Pancreas (tissue), 10 donors: ENCODE data around the gene CDK11A. TPM values are rescaled to one million over a fixed set of nuclear protein-coding genes. Genes with fewer than 3 reads are reported as not detected.
"Not testable (repeated sequence)": the region's sequence is repeated elsewhere in the genome, so short reads cannot be mapped to it uniquely, and the experiment has no call there.

Source experiments
- ATAC-seq, 4 donors: fragments of 200-7000 bp; cut with Tn5 transposase; one replicate each; pipeline versions ENCODE4 v1.8.0 to v1.9.1; 2020; ENCODE audit warnings: mild to moderate bottlenecking in 4 of 4, moderate library complexity in 4 of 4
- DNase-seq, 6 donors: peaks; one replicate each; pipeline ENCODE4 v3.0.0-alpha.2; 2020
- FAIRE-seq: peaks from 2 replicates; lab custom pipeline; 2012; peaks lifted over from hg19 to GRCh38; lab: Jason Lieb, UNC
- H3K27ac ChIP-seq, 4 donors: fragments of 200-600 bp; sonication (generic); 1 replicate in 3 of 4; 2 replicates in 1 of 4; pipeline versions ENCODE4 v1.5.0 to v1.8.0; 2020
- H3K27me3 ChIP-seq, 4 donors: fragments of 200-600 bp; one replicate each; pipeline ENCODE4 v1.8.0; 2021
- H3K36me3 ChIP-seq, 3 donors: fragments of 200-600 bp; sonication (generic) in 1 of 3; one replicate each; pipeline versions ENCODE4 v1.5.0 to v1.8.0; 2020 to 2021
- H3K4me1 ChIP-seq, 3 donors: fragments of 200-600 bp; one replicate each; pipeline ENCODE4 v1.8.0; 2021
- H3K4me3 ChIP-seq, 4 donors: fragments of 200-600 bp; sonication (generic) in 2 of 4; one replicate each; pipeline versions ENCODE4 v1.5.0 to v1.8.0; 2020 to 2021
- H3K9me3 ChIP-seq, 4 donors: fragments of 200-600 bp; one replicate each; pipeline ENCODE4 v1.8.0; 2021
- WGBS, 2 donors: extraction: QIAGEN DNeasy Blood & Tissue Kit; methylation state at CpG; one replicate each; pipeline ENCODE4 v1.1.7; 2013; 5-methylcytosine and 5-hydroxymethylcytosine counted together
- intact Hi-C, 3 donors: fragments of 100-400 bp; cut with DNase I; formaldehyde crosslinking; loops; one replicate each; pipeline versions ENCODE4 v1.11.1 to v1.14.2; 2022
- polyA plus RNA-seq, 2 donors: library from polyadenylated mRNA; stranded (reverse); fragments of 200-250 nt; gene quantifications; one replicate each; pipeline ENCODE4 v1.2.3, GENCODE V29; 2013
- total RNA-seq, 6 donors: library from RNA; stranded (reverse); fragmentation: NEBNext Ultra II Directional in 4 of 6; extraction: Animal tissue kit (Norgen Biotek cat#: 25700) in 4 of 6; gene quantifications; one replicate each; pipeline versions ENCODE4 v1.2.1 to v1.2.4, GENCODE V29; 2021 to 2023
- TF ChIP-seq, protein P1 (sequence below), 4 donors: fragments of 200-600 bp; sonication (generic) in 3 of 4; IDR thresholded peaks; one replicate each; pipeline versions ENCODE4 v1.5.0 to v1.8.0; 2021; ENCODE audit warnings: antibody characterized with exemption in 4 of 4
- donor health status: healthy with polysubstance abuse.
- donor health status: DM: no; HTN: no; CAD: no; lungs with moderate emphysema.
- donor health status: DM: no; HTN: no; CAD: no.
- donor health status: control.
- donor health status: control.
- donor health status: Bipolar disorder and iron deficiency.
- donor health status: DM: yes; HTN: yes; CAD: no.
- donor health status: DM: no; HTN: no; CAD: no.
- donor health status: DM: no; HTN: no; CAD: no.
- donor health status: DM: yes; HTN: yes; CAD: no.

The CDK11A gene
- total and polyA plus RNA-seq, 8 donors = 13.2 to 111 (median 17.8) TPM

- Histone ChIP-seq H3K27ac (peak within 1 kb of the TSS; percentile 67 to 99 (median 98)), H3K4me3 (peak within 1 kb of the TSS; percentile 37 to 75 (median 48)), H3K4me1 (peaks cover 0 to 15% (median 0%) of the 10 kb centered on the region in 3 donors), H3K36me3 (peaks cover 0 to 25% (median 0%) of the 10 kb centered on the region in 3 donors)
- H3K27me3 ChIP-seq, H3K9me3 ChIP-seq, intact Hi-C loops: not testable (repeated sequence)
- WGBS, 2 donors = 0% methylated on average over 59 to 67 of the region's 96 CpGs
- FAIRE-seq (peak; percentile 45), ATAC-seq (peak; percentile 86 to 94 (median 88)), DNase-seq (peak; percentile 92 to 98 (median 94))
- TF ChIP-seq, protein P1, sequence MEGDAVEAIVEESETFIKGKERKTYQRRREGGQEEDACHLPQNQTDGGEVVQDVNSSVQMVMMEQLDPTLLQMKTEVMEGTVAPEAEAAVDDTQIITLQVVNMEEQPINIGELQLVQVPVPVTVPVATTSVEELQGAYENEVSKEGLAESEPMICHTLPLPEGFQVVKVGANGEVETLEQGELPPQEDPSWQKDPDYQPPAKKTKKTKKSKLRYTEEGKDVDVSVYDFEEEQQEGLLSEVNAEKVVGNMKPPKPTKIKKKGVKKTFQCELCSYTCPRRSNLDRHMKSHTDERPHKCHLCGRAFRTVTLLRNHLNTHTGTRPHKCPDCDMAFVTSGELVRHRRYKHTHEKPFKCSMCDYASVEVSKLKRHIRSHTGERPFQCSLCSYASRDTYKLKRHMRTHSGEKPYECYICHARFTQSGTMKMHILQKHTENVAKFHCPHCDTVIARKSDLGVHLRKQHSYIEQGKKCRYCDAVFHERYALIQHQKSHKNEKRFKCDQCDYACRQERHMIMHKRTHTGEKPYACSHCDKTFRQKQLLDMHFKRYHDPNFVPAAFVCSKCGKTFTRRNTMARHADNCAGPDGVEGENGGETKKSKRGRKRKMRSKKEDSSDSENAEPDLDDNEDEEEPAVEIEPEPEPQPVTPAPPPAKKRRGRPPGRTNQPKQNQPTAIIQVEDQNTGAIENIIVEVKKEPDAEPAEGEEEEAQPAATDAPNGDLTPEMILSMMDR (IDR thresholded peaks at IDR 0.05) = peak in 2 of 4 donors; percentile 11 to 20
Measured at GRCh38 chr1:1658583-1659549, 65.3 kb downstream of the CDK11A start, which contains the start of gene CDK11B. TSS of gene CDK11B (minus strand) at chr1:1659004. CDS start at chr1:1657485, 1,519 bp downstream.

Other genes with a start within 250 kb of the CDK11A start
- 10 to 100 TPM in 5 of 6 donors, 1 to 10 TPM in 1; 8.0 to 18.0 (median 14.8) TPM for gene ATAD3A, start 212.2 kb downstream of the CDK11A start, total RNA-seq
- 10 to 100 TPM; 22.5 to 33.8 TPM for gene ATAD3A, start 212.2 kb downstream of the CDK11A start, polyA plus RNA-seq
- 1 to 10 TPM in 1 of 6 donors, under 1 TPM in 4, not detected in 1; 0.22 to 1.0 (median 0.49) TPM for gene TMEM240, start 183.7 kb downstream of the CDK11A start, total RNA-seq
- 1 to 10 TPM; 2.5 to 3.6 TPM for gene TMEM240, start 183.7 kb downstream of the CDK11A start, polyA plus RNA-seq
- gene SSU72, start 149.5 kb downstream of the CDK11A start, total RNA-seq = 10 to 100 TPM; 49.2 to 63.2 (median 54.4) TPM
- 10 to 100 TPM; 57.9 to 74.3 TPM for gene SSU72, start 149.5 kb downstream of the CDK11A start, polyA plus RNA-seq
- 1 to 10 TPM in 2 of 6 donors, under 1 TPM in 4; 0.28 to 2.4 (median 0.71) TPM for gene FNDC10, start 124.2 kb downstream of the CDK11A start, total RNA-seq
- gene FNDC10, start 124.2 kb downstream of the CDK11A start, polyA plus RNA-seq = 1 to 10 TPM; 1.6 to 2.3 TPM
- 10 to 100 TPM; 27.4 to 60.8 (median 32.4) TPM for gene MIB2, start 108.9 kb downstream of the CDK11A start, total RNA-seq
- gene MIB2, start 108.9 kb downstream of the CDK11A start, polyA plus RNA-seq = 100 to 1,000 TPM; 140 to 253 TPM
- 1 to 10 TPM in 3 of 6 donors, under 1 TPM in 3; 0.46 to 6.9 (median 1.6) TPM for gene MMP23B, start 92.2 kb downstream of the CDK11A start, total RNA-seq
- gene MMP23B, start 92.2 kb downstream of the CDK11A start, polyA plus RNA-seq = 10 to 100 TPM in 1 of 2 donors, 1 to 10 TPM in 1; 1.1 to 12.3 TPM
- 10 to 100 TPM in 4 of 6 donors, 1 to 10 TPM in 2; 9.0 to 11.1 (median 10.6) TPM for gene CDK11B, start 65.4 kb downstream of the CDK11A start, total RNA-seq
- 10 to 100 TPM; 28.8 to 31.8 TPM for gene CDK11B, start 65.4 kb downstream of the CDK11A start, polyA plus RNA-seq
- 10 to 100 TPM; 12.1 to 45.4 (median 24.0) TPM for gene SLC35E2B, start 31.6 kb downstream of the CDK11A start, total RNA-seq
- 10 to 100 TPM; 23.4 to 26.0 TPM for gene SLC35E2B, start 31.6 kb downstream of the CDK11A start, polyA plus RNA-seq
- gene NADK, start 54.1 kb upstream of the CDK11A start, total RNA-seq = 10 to 100 TPM; 27.8 to 55.9 (median 39.0) TPM
- 10 to 100 TPM; 46.9 to 63.3 TPM for gene NADK, start 54.1 kb upstream of the CDK11A start, polyA plus RNA-seq
- gene GNB1, start 166.7 kb upstream of the CDK11A start, total RNA-seq = 100 to 1,000 TPM in 2 of 6 donors, 10 to 100 TPM in 4; 75.4 to 160 (median 97.5) TPM
- 10 to 100 TPM; 42.3 to 71.1 TPM for gene GNB1, start 166.7 kb upstream of the CDK11A start, polyA plus RNA-seq
- 1 to 10 TPM in 3 of 6 donors, under 1 TPM in 3; 0.39 to 1.4 (median 0.86) TPM for gene CALML6, start 190.9 kb upstream of the CDK11A start, total RNA-seq
- 1 to 10 TPM; 3.6 to 4.4 TPM for gene CALML6, start 190.9 kb upstream of the CDK11A start, polyA plus RNA-seq
- gene TMEM52, start 194.9 kb upstream of the CDK11A start, total RNA-seq = 10 to 100 TPM; 43.6 to 98.9 (median 78.6) TPM
- 100 to 1,000 TPM in 1 of 2 donors, 10 to 100 TPM in 1; 72.2 to 120 TPM for gene TMEM52, start 194.9 kb upstream of the CDK11A start, polyA plus RNA-seq